Nasal cavity respiratory epithelium epithelial cell of viscerocranial mucosa (primary cell): ENCODE results near the gene CKAP2. TPM values are rescaled to one million over a fixed set of nuclear protein-coding genes. Genes with fewer than 3 reads are reported as not detected.

ENCODE experiments used
- total RNA-seq: library from RNA; depleted of rRNA; stranded (reverse); fragments of >200 nt; gene quantifications from 2 replicates; pipeline ENCODE4 v1.2.3, GENCODE V29; 2014

The CKAP2 gene, protein sequence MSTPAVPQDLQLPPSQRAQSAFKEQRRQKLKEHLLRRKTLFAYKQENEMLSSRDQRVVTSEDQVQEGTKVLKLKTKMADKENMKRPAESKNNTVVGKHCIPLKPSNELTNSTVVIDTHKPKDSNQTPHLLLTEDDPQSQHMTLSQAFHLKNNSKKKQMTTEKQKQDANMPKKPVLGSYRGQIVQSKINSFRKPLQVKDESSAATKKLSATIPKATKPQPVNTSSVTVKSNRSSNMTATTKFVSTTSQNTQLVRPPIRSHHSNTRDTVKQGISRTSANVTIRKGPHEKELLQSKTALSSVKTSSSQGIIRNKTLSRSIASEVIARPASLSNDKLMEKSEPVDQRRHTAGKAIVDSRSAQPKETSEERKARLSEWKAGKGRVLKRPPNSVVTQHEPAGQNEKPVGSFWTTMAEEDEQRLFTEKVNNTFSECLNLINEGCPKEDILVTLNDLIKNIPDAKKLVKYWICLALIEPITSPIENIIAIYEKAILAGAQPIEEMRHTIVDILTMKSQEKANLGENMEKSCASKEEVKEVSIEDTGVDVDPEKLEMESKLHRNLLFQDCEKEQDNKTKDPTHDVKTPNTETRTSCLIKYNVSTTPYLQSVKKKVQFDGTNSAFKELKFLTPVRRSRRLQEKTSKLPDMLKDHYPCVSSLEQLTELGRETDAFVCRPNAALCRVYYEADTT
- 6.8 and 15.3 TPM in 2 replicates for total RNA-seq

DNA sequence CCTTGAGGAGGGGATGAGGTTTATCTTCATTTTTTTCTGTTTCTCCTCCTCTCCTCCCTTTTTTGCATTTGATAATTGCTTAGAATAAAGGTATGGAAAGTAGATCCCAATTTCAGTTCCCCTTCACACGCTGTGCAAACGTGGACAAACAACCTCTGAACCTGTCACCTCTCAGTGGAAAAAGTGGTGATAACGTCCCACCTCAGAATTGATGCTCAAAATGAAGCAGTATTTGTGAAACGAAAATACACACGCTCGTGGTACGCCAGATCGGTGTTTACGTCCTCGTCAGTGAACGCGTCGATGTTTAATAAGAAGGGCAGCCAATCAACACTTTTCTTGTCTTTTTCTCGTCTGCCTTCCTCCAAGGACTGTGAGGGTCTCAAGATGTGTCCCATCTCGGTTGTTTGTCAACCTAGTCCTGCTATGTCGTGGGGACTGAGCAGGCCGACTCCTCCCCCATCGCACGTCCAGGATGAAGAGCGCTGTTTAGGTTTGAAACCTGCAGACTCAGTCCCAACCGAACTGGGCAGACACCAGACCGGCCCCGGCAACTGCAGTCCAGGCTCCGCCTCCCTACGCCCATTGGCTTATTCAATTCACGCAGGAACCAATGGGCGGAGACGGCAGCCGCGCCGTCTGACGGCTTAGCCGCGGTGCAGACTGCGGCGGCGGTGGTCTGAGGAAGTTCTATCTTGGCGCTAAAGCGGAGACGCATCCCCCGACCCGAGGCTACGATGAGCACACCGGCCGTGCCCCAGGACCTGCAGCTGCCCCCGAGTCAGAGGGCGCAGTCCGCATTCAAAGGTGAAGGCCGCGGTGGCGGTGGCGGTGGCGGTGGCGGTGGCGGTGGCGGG lies at the start of gene CKAP2:
CKAP2 (plus strand) TSS at position 659 of the 857 bp plus-strand sequence; CDS start at position 738, 79 bp downstream.

GRCh38 chr13:52405767-52406494 lies 49.3 kb upstream of the CKAP2 start, which contains the start of gene THSD1:
TSS of gene THSD1 (minus strand) at chr13:52406172. CDS start at chr13:52402600, 3,572 bp downstream.

DNA sequence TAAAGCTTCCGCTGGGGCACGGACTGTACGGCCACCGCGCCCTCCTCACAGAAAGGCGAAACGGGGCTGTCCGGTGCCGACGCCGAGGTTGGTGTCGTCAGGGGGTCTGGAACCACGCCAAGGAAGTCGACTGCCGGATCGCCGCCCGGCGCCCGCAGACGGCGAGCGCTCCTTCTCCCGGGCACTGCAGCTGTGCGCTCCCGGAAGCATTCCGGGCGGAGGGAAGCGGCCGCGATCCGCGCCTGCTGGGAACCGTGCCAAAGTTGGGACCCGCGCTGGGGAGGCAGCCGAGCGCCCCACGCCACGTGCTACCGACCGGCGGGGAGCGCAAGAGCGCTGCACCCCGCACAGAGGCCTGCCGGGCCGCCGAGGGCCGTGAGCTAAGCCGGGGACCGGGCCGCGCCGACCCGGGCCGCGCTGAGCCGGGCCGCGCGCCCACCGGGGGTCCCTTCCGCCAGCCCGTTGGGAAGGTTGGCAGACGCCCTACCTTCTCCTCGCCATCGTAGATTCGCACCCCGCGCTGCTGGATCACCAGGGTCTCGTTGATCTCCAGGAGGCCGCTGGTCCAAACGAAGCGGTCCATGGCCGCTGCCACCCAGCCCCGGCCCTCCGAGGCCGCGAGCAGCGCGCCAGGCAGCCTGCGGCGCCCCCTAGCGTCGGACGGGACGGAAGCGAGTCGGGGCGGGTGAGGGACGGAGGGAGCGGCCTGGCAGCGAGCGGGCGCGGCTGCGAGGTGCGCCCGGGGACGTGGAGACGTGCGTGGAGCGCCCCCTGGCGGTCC lies 5.1 kb upstream of the CKAP2 start, which contains the start of gene VPS36:
VPS36 (minus strand) TSS at position 623 of the 781 bp plus-strand sequence; CDS start at position 583, 40 bp downstream.

Other genes with a start within 250 kb of the CKAP2 start
- 14.0 and 24.2 TPM in 2 replicates for gene THSD1, start 49.3 kb upstream of the CKAP2 start, total RNA-seq
- 24.6 and 40.2 TPM in 2 replicates for gene VPS36, start 4.8 kb upstream of the CKAP2 start, total RNA-seq
- gene HNRNPA1L2, start 187.0 kb downstream of the CKAP2 start, total RNA-seq = 4.3 and 4.8 TPM in 2 replicates
- 34.2 and 36.2 TPM in 2 replicates for gene SUGT1, start 197.4 kb downstream of the CKAP2 start, total RNA-seq